Measurements from ENCODE around the gene PALLD.

PALLD gene

DNA sequence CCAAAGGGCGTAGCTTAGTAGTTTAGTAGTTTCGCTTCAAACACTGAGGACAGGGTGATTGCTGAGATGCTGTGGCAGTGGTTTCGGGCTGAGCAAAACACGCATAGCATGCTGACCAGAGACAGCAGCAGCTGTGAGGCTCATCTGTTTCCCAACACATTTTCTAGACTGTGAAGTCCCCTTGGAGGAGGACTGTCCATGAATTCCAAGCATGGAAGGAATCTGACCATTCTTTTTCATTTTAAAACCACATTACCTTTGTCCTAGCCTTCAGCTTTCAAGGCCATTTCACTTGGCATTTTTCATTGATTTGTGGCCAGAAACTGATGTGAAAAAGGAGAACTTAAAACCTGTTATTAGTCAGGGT, 240.9 kb downstream of the PALLD start:
- DNase-seq, result no peak

DNA sequence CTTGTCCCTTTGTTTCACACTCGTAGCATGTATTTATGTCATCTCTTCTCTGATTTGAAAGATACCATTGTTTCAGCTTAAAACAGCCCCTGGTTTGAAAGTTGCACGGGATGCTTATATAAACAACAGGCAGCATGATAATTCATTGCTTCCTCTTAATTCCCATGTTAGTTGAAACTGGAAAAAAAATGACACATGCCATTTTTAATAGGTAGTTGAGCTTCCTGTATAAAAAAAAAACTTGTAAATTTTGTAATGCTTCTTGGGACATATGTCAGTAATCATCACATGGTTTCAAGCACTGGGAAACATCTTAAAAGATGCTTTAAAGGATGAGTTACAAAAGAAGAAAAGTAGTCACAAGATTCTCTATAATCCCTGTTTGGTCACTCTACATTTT, 243.0 kb downstream of the PALLD start:
- DNase-seq, result no peak

DNA sequence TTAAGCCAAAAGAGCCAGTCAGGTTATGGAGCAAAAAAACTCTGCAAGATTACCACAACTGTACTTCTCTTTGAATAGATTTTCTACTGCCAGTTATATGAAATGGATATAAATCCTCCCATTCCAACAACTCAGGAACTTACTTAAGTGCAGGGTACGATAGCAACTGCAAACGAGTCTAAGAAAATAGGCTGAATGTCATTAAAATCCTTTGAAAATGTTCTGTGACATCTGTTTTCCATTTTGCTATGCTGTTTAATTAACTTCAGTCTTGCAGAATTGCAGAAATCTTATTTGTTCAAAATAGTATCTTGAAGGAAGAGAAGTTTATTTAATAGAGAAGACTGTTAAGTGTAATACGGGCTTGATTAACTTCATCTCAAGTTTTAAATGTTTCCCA, 243.8 kb downstream of the PALLD start:
- DNase-seq, result no peak

DNA sequence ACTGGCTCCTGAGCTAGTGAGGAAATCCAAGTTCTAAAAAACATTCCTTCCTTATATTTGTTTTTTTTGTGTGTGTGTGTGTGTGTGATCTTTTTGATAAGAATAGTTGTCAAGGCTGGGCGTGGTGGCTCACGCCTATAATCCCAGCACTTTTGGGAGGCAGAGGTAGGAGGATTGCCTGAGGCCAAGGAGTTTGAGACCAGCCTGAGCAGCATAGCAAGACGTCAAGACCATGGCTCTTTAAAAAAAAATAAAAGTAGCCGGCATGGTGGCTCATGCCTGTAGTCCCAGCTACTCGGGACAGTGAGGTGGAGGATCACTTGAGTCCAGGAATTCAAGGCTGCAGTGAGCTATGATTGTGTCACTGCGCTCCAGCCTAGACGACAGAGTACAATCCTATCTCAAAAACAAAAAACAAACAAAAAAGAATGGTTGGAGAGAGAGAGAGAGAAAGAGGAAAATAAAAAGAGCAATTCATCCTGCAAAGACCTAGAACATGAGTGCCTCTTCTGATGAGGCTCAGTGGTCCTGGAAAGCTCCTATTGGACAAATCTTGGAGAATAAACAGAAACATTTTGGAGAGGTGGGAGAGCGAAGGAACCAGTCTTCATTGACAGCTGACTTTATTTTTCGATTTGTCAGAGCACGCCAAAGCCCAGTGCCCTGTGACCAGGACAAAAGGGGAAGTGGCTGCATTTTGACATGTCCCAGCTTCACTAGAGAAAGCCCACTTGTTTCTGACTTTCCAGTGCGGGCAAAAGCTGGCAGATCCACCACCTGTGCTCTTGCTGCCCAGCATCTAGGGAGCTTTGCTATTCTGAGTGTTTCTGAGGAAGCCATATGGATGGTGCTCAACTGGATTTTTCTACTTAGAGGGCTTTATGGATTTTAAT, 244.7 kb downstream of the PALLD start:
- no peak for DNase-seq

DNA sequence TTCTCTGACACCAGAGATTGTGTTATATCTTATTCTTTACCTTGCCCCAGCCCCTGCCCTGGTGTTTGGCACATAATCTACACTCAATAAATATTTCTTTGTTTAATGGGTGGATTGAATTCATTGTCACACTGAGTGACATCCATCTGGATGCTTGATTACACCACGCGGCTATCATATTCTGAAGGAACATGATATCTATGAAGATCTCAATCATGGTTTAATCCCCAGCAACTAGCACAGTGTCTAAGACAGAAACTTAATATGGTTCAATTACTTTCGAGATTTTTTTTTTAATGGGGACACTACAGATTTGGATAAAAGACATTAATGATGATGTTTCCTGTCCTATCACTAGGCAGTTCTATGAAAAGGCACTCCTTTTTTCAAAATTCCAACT, 246.3 kb downstream of the PALLD start:
- no peak for DNase-seq

DNA sequence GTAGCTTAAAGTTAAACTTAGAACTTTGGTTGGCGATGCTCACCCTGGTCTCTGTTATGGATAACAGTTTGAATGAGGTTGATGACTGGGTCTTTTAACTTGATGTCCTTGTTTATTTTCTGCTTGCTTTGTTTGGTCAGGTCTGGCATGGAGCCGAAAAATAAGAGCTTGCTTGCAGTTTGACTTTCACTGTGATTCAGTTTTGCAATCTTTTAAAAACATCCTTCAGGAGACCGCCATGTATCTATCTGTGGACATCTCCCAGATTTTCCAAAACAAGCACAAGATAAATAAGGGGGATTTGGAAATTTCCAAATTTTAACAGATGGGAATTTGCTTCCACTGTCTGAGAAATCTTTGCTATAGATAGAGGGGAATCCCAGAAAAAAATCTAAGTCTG, 246.7 kb downstream of the PALLD start:
- no peak for DNase-seq

DNA sequence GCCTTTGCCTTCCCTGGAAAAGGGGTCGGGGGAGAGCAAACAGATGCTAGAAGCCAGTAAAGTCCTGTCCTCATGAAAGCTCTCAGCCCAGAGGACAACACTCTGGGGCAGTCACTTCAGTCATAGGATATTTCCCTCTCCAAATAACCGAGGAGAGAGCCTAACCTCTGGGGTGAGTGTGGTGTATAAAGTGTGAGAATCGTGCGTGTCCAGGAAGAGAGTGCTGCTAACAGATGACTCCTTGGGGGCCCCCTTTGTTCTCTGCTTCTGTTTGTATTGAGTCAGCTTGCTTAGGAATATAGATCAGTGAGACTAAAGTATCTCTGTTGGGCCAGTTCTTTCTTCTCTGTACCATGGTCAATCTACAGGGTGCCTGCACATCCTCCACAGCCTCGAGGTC, 247.2 kb downstream of the PALLD start:
- DNase-seq, result no peak

DNA sequence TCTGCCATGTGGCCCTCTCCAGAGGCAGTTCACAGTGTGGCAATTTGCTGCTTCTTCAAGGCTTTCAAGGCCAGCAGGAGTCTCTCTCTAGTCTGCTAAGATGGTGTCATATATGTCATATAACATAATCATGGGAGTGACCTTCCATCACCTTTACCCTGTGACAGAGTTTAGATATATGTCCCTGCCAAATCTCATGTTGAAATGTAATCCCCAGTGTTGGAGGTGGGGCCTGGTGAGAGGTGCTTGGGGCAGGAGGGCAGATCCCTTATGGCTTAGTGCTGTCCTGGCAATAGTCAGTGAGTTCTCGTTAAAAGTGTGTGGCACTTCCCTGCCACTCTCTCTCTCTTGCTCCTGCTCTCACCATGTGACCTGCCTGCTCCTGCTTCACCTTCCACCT, 252.0 kb downstream of the PALLD start:
- no peak for DNase-seq

DNA sequence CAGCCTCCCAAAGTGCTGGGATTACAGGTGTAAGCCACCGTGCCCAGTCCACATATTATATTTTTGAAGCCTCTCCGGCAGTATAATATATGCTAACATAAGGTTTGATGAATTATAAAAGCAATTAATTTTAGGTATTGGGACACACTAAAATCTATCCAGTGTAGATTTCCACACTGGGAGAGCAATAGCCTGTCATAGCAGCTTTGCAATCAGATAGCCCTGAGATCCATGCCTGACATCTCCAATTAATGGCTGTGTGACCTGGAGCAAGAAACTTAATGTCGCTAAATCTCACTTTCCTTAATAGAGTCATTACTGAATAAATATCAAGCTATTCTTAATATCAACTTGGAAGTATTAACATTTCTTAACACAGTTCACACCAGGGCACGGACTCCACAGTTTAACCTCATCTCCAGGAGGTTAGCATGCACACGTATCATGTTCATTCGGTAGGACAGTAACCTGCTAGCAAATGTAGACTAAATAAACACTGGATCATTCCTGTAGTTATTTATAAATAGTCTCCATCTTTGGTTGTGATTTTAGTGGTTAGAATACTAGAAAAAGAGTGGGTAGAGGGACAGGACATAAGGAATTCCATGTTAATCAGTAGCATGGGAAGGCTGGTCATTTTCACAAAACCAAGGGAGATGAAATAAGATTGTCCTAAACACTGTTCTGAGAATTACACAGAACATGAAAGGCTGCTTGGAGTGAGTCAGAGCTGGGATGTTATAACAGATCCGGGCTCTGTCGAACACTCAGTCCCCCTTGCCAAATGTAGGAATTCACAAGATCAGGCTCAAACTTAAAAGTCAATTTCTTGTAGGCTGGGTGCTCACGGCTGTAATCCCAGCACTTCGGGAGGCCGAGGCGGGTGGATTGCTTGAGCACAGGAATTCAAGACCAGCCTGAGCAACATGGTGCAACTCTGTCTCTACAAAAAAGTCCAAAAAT, 254.7 kb downstream of the PALLD start:
- no peak for DNase-seq

DNA sequence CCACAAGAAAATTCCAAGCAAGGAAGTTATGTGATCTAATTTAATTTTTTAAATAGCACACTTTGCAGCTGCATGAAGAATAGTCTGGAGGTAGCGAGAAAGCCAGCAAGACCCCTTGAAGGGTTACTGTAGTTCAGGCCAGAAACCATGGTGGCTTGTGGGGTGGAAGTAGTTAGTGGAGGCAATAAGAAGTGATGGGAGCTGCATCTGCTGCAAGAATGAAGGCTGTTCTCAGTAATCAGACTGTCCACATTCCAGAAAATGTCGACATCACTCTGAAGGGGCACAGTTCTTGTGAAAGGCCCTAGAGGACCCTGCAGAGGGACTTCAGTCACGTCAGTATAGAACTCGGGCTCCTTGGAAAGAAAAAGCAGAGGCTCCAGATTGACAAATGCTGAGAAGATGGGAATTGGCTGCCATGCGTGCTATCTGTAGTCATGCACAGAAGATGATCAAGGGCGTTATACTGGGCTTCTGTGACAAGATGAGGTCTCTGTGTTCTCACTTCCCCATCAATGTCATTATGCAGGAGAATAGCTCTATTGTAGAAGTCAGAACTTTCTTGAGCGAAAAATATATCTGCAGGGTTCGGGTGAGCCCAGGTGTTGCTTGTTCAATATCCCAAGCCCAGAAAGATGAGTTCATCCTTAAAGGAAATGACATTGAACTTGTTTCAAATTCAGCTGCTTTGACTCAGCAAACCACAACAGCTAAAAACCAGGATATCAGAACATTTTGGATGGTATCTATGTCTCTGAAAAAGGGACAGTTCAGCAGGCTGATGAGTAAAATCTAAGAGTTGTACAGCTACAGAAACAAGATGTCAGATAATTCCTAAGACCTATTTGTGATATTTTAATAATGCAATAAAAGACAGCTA, 259.0 kb downstream of the PALLD start:
- no peak for DNase-seq

DNA sequence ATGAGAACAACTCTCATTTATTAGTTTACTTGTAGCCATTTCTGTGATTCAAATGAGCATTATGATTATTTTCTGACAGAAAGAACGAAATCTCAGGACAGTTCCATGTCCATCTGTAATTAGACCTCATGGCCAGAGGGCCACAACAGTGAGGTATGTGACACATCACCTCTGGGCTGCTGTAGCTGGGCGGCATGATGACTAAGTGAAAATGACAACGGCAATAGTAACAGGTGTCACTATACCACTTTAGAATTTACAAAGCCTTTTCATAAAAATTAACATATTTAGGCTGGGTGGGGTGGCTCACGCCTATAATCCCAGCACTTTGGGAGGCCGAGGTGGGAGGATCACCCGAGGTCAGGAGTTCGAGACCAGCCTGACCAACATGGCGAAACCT, 260.6 kb downstream of the PALLD start:
- DNase-seq, result no peak

DNA sequence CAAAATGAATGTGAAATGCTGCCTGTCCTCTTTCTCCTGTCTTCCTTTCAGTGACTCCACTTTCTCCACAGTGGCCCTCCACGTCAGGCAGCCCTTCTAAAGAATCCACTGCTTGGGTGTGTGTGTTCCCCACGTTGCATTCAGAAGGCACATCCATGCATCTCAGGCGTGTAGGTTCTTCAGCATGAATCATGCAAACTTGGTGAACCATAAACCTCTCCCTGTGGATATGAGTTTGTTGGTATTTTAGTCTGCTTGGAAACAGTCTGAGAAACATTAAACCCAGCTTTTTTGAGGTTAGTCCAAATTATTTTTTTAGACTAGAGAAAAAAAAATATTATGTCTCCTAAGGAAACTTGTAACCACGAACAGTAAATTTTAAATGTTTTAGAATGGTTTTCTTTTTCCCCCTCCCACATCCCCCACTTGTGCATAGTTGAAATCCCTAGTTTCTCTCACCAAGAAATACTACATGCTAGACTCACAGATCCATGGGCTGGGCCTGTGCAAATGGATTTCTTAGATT, 261.6 kb downstream of the PALLD start:
- DNase-seq, result no peak

DNA sequence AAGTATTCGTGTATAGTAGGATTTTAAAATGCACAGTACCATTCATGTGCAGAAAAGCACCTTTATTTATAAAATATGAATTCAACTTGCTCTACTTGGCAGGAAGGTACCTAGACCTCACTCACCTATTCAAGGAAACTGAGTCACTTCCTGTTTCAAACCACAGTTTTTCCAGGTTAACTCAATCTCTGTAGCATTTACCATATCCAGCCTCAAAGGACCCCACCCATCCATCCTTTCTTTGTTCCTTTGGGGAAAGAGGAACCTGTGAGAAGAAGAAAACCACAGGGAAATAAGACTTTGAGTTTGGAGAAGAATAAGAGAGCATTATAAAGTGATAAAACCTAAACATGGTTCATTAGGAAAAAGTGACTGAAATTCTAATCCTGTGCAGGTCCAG, 262.5 kb downstream of the PALLD start:
- no peak for DNase-seq

DNA sequence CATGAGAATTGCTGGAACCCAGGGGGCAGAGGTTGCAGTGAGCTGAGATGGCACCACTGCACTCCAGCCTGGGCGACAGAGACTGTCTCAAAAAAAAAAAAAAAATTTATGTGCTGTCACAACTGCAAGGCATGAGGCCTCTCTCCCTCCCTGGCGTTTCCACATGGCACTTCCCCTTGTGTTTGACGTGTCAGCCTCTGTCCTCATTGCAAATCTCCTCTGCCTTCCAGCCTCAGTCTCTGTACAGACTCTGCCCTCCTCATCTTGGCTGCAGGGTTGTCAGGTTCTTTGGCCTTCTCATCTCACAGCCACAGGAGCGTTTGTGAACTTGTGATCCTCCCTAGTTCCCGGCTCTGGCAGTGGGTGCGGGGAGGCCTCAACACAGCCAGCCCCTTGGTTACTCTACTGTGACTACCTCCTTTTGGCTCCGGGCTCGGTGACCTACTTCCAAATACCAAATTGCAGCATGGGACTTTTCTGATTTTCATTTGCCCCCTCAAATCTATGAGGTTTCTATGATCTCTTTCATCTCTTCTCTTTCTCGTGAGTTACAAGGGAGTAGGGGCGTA, 263.2 kb downstream of the PALLD start:
- no peak for DNase-seq

DNA sequence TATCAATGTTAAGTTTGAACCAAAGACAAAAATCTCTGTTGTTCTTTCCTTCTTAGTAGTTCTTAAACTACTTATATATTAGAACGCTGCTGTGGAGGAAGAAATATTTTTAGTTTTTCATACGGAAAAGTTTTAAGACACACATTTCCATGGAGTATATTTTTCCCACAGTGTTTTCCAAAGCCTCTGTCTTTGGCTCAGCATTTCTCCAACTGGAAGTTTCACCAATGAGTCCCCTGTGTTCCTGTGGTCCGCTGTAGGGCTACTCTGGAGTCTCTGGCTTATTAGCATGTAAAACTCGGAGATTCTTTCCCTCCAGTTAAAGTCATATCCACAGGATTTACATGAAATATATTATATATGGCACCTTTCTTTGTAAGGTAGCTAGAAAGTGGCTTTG, 264.2 kb downstream of the PALLD start:
- no peak for DNase-seq

DNA sequence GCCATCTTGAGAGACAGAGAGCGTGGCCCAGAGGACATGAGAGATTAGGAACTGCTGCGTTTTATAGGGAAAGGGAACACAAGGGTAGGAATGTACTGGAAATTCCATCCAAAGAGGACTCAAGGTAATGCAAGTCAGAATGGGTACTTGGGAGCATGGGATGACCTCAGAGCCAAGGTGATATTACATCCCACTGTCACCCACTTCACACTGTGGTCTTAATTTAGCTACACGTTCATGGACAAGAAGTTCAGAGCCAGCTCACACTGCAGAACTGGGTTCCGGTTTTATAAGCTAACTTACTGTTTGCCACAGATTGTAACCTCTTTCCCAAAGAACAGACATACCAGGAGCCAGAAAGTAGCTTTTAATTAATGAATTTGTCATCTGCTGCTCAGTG, 268.5 kb downstream of the PALLD start:
- no peak for DNase-seq

DNA sequence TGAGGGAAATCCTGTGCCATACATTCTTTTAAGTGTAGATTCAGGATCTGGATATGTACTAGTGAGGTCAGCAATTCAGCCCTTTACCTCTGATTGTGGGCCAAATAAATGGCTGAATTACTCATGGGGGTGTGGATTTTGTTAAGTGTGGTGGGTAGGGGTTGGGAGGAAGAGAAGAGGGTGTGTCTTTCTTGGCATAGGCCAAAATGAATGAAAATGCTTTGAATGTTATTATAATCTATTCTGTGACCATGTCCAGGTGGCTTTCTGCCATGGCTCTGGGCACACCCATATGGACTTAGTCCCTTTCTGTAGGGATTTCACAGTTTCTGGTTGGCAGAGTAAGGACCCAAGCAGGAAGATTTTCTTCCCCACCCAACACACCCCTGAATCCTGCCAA, 268.9 kb downstream of the PALLD start:
- DNase-seq, result no peak

DNA sequence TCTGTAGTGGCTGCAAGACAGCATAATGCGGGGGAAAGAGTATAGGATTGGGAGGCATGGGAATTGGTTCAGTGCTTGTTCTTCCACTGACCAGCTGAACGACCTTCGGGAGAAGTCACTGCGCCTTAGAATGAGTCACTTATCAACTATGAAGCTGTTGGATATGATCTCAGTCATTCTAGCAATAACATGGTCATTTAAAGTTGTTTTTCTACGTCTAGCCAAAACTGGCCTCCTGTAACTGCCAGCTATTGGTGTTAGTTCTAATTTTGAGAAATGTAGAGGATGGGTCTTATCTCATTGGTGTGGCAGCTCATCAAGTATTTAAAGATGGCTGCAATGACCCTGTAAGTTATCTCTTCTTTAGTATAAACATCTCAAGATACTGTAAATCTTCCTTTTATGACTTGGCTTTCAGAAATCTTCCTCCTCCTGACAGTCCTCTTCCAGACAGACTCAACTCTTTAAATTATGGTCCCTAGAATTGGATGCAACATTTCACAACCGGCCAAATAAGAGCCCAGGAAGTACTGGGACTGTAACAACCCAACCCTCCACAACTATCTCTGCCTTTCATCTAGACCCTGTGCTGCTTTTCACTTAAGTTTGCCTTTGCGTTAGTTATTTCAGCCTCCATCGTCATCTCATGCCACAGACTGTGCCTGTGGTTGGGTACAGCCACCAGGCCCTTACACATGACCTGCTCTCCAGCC, 269.9 kb downstream of the PALLD start:
- DNase-seq, result no peak

DNA sequence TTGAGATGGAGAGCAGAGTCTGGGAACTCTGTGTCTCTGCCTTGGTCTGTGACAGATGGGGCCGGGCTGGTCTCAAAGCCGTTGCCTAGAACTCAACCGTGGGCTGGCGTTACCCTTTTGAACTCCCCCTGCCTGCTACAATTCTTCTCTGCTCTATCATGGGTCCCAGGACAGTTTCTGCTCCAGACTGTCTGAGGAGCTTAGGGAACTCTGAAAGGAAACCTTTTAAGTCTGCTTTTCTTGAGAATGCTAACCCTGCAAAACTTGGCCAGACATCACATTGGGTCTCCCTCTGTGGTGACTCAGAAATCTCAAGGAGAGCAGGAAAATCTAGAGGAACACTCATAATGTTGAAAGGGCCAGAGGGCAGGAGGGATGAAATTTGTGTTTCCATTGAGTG, 272.6 kb downstream of the PALLD start:
- no peak for DNase-seq

DNA sequence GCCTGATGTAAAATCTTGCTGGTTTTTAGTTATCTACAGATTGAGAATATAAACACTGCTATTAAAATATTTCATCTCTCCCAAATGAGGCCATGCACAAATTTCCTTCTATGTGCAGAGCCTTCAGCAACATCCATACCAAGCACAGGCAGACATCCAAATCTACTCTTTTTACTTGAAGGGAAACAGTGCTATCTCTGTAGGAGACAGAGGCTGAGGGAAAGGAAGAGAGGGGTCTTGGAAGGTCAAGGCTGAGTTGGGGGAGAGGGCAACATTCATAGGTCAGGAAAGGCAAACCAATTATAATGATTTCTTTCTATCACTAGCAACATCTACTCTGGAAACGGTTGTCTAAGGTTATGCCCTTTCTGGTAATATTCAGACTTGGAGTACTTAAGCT, 273.0 kb downstream of the PALLD start:
- no peak for DNase-seq

DNA sequence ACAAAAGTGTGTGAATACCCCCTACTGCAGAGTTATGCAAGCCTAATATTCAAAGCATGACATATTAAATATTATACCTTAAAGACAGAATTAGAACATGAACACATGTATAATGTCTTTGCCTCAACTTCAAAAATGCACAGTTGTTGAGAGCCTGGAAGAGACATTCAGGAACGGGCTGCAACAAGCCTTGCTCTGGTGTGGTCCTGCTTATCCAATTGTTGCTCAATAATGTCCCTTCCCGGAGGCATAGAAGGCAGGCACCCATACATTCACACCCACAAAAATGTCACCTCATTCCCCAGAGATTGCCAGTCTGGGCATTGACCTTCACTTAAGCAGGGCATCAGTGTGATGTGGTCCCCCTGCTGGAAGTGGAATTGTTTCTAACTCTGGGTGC, 274.4 kb downstream of the PALLD start:
- no peak for DNase-seq

Measured in activated gamma-delta T cell (primary cell).